ACC112 (cell line): ENCODE measurements around the gene BCL2L12.

ENCODE experiments used
- H2AFZ ChIP-seq: fragments of 200-600 bp; sonication (generic); one replicate; pipeline ENCODE4 v1.6.0; 2017; ENCODE audit warnings: antibody characterized with exemption, low read length; ENCODE audit not compliant: unreplicated experiment
- H3K27ac ChIP-seq: fragments of 200-600 bp; sonication (generic); 2 replicates; pipeline ENCODE4 v1.5.1; 2014; ENCODE audit warnings: low read depth, mild to moderate bottlenecking, antibody characterized with exemption, low read length, moderate library complexity
- H3K27me3 ChIP-seq: fragments of 200-600 bp; sonication (generic); 2 replicates; pipeline ENCODE4 v1.6.1; 2014; ENCODE audit warnings: mild to moderate bottlenecking, antibody characterized with exemption, low read length, moderate library complexity, mixed read lengths; ENCODE audit not compliant: insufficient read depth
- H3K36me3 ChIP-seq: fragments of 200-600 bp; sonication (generic); 2 replicates; pipeline ENCODE4 v1.6.1; 2016; ENCODE audit warnings: mild to moderate bottlenecking, antibody characterized with exemption, low read length, moderate library complexity, mixed read lengths; ENCODE audit not compliant: insufficient read depth
- H3K4me1 ChIP-seq: fragments of 200-600 bp; sonication (generic); one replicate; pipeline ENCODE4 v1.6.1; 2016; ENCODE audit warnings: low read length, mixed read lengths; ENCODE audit not compliant: insufficient read depth, unreplicated experiment, control insufficient read depth
- H3K4me3 ChIP-seq: fragments of 200-600 bp; sonication (generic); 2 replicates; pipeline ENCODE4 v1.5.1; 2014; ENCODE audit warnings: mild to moderate bottlenecking, low read depth, low read length
- H3K79me2 ChIP-seq: fragments of 200-600 bp; sonication (generic); one replicate; pipeline ENCODE4 v1.6.0; 2016; ENCODE audit warnings: low read length; ENCODE audit not compliant: control insufficient read depth, unreplicated experiment, insufficient read depth

BCL2L12 gene

GRCh38 chr19:49665036-49665350, 740 bp upstream of the BCL2L12 start:
- H3K36me3 ChIP-seq, result 0 out of 2 replicates have a peak, but pooled peaks cover 3% of the 10 kb centered on the region
- peak overlapping the region; percentile 45 for H3K27ac ChIP-seq
- H3K4me1 ChIP-seq, result peaks cover 4% of the 10 kb centered on the region
- no peak overlapping the region for H2AFZ ChIP-seq
- peaks cover 16% of the 10 kb centered on the region for H3K79me2 ChIP-seq
- no peaks in the 10 kb centered on the region for H3K27me3 ChIP-seq
- peak overlapping the region; percentile 90 for H3K4me3 ChIP-seq

- no peak overlapping the region for H2AFZ ChIP-seq
- H3K36me3 ChIP-seq, result 0 out of 2 replicates have a peak, but pooled peaks cover 2% of the 10 kb centered on the region
- peak overlapping the region; percentile 90 for H3K4me3 ChIP-seq
- H3K27me3 ChIP-seq, result no peaks in the 10 kb centered on the region
- H3K79me2 ChIP-seq, result peaks cover 16% of the 10 kb centered on the region
- H3K4me1 ChIP-seq, result peaks cover 4% of the 10 kb centered on the region
- H3K27ac ChIP-seq, result no peak overlapping the region
Measured at GRCh38 chr19:49666120-49666444, 349 bp downstream of the BCL2L12 start.

- H2AFZ ChIP-seq, result no peak overlapping the region
- H3K79me2 ChIP-seq, result peaks cover 16% of the 10 kb centered on the region
- no peak overlapping the region for H3K27ac ChIP-seq
- no peaks in the 10 kb centered on the region for H3K36me3 ChIP-seq
- H3K27me3 ChIP-seq, result no peaks in the 10 kb centered on the region
- H3K4me1 ChIP-seq, result peaks cover 8% of the 10 kb centered on the region
- no peak overlapping the region; the same call in 1 of the 2 replicates for H3K4me3 ChIP-seq
Measured at GRCh38 chr19:49667473-49667872, 1.7 kb downstream of the BCL2L12 start.

- Histone ChIP-seq H3K36me3 (no peaks in the 10 kb centered on the region), H2AFZ (no peak overlapping the region), H3K4me3 (no peak overlapping the region), H3K4me1 (peaks cover 8% of the 10 kb centered on the region), H3K79me2 (peaks cover 16% of the 10 kb centered on the region), H3K27me3 (no peaks in the 10 kb centered on the region), H3K27ac (no peak overlapping the region)
Measured at GRCh38 chr19:49669516-49669915, 3.8 kb downstream of the BCL2L12 start.

- H3K4me1 ChIP-seq, result peaks cover 4% of the 10 kb centered on the region
- no peaks in the 10 kb centered on the region for H3K27me3 ChIP-seq
- peaks cover under 1% of the 10 kb centered on the region for H3K79me2 ChIP-seq
- H3K4me3 ChIP-seq, result no peak overlapping the region
- H2AFZ ChIP-seq, result no peak overlapping the region
- no peaks in the 10 kb centered on the region for H3K36me3 ChIP-seq
- H3K27ac ChIP-seq, result no peak overlapping the region
Measured at GRCh38 chr19:49672131-49672919, 6.6 kb downstream of the BCL2L12 start.

GRCh38 chr19:49676136-49676783, 10.5 kb downstream of the BCL2L12 start:
- Histone ChIP-seq H3K36me3 (no peaks in the 10 kb centered on the region), H3K27ac (peak overlapping the region; percentile 83), H3K27me3 (no peaks in the 10 kb centered on the region), H2AFZ (peak overlapping the region; percentile 10), H3K79me2 (peaks cover 34% of the 10 kb centered on the region), H3K4me3 (peak overlapping the region; percentile 31), H3K4me1 (peaks cover 19% of the 10 kb centered on the region)

GRCh38 chr19:49676784-49677230, 11.1 kb downstream of the BCL2L12 start:
- Histone ChIP-seq H3K4me1 (peaks cover 19% of the 10 kb centered on the region), H3K36me3 (no peaks in the 10 kb centered on the region; the same call in 1 of the 2 replicates), H3K79me2 (peaks cover 34% of the 10 kb centered on the region), H3K27ac (peak overlapping the region; percentile 83), H3K4me3 (peak overlapping the region; percentile 94), H3K27me3 (no peaks in the 10 kb centered on the region), H2AFZ (no peak overlapping the region)

- Histone ChIP-seq H3K36me3 (no peaks in the 10 kb centered on the region; the same call in 1 of the 2 replicates), H3K27me3 (no peaks in the 10 kb centered on the region), H3K27ac (peak within 1 kb of the TSS; percentile 83), H3K4me1 (peaks cover 15% of the 10 kb centered on the region), H2AFZ (peak within 1 kb of the TSS; percentile 10), H3K79me2 (peaks cover 34% of the 10 kb centered on the region), H3K4me3 (peak within 1 kb of the TSS; percentile 94)
Measured at GRCh38 chr19:49677231-49677900, 11.6 kb downstream of the BCL2L12 start, which contains the start of gene PRMT1. Gene PRMT1, plus strand, starts transcription at chr19:49677271. Its CDS starts 10 bp downstream, at chr19:49677281.

- Histone ChIP-seq H3K36me3 (no peaks in the 10 kb centered on the region; the same call in 1 of the 2 replicates), H3K4me1 (peaks cover 15% of the 10 kb centered on the region), H3K27ac (peak overlapping the region; percentile 79), H2AFZ (no peak overlapping the region), H3K4me3 (peak overlapping the region; percentile 94), H3K27me3 (no peaks in the 10 kb centered on the region), H3K79me2 (peaks cover 34% of the 10 kb centered on the region)
Measured at GRCh38 chr19:49677901-49678674, 12.4 kb downstream of the BCL2L12 start.
